ENCODE data around the gene JPT2.
A peak's percentile ranks its signal among the peaks of the same experiment; 100 is the strongest.
"Not testable (repeated sequence)": the region's sequence is repeated elsewhere in the genome, so short reads cannot be mapped to it uniquely, and the experiment has no call there.

JPT2 gene

GRCh38 chr16:1705324-1705687, 27.2 kb downstream of the JPT2 start:
- ATAC-seq = peak; percentile 13
- Mint-ChIP-seq H3K27ac (peak overlapping the region; percentile 92), H3K4me3 (peak overlapping the region; percentile 94), H3K36me3 (ENCODE audit: low read depth) (peaks cover 15% of the 10 kb centered on the region), H3K4me1 (peaks cover 37% of the 10 kb centered on the region)
- not testable (repeated sequence) for H3K27me3 Mint-ChIP-seq, H3K9me3 Mint-ChIP-seq
- peak; percentile 13 for DNase-seq

GRCh38 chr16:1705688-1706385, 27.8 kb downstream of the JPT2 start, which contains the start of gene MAPK8IP3:
MAPK8IP3 (plus strand) TSS chr16:1706195; CDS start chr16:1706340, 145 bp downstream.
- Mint-ChIP-seq H3K9me3 (no peaks in the 10 kb centered on the region), H3K27me3 (no peaks in the 10 kb centered on the region), H3K4me1 (peaks cover 37% of the 10 kb centered on the region), H3K36me3 (ENCODE audit: low read depth) (peaks cover 17% of the 10 kb centered on the region), H3K4me3 (peak within 1 kb of the TSS; percentile 94), H3K27ac (peak within 1 kb of the TSS; percentile 92)
- peak; percentile 86 for ATAC-seq
- peak; percentile 98 for DNase-seq

- peak; percentile 0 for ATAC-seq
- H3K36me3 Mint-ChIP-seq (ENCODE audit: low read depth) = peaks cover 11% of the 10 kb centered on the region
- H3K27me3 Mint-ChIP-seq = no peaks in the 10 kb centered on the region
- peak overlapping the region; percentile 85 for H3K27ac Mint-ChIP-seq
- H3K4me1 Mint-ChIP-seq = peaks cover 39% of the 10 kb centered on the region
- peak overlapping the region; percentile 94 for H3K4me3 Mint-ChIP-seq
- no peaks in the 10 kb centered on the region for H3K9me3 Mint-ChIP-seq
- peak; percentile 36 for DNase-seq
Observed at GRCh38 chr16:1706386-1707192, 28.5 kb downstream of the JPT2 start.

GRCh38 chr16:1707193-1707790, 29.2 kb downstream of the JPT2 start:
- no peak for DNase-seq
- H3K4me3 Mint-ChIP-seq = peak overlapping the region; percentile 89

GRCh38 chr16:1708083-1708767, 30.1 kb downstream of the JPT2 start:
- H3K36me3 Mint-ChIP-seq (ENCODE audit: low read depth) = peaks cover 6% of the 10 kb centered on the region
- ATAC-seq (no peak), DNase-seq (no peak)
- H3K4me3 Mint-ChIP-seq = peak overlapping the region; percentile 89
- peaks cover 46% of the 10 kb centered on the region for H3K4me1 Mint-ChIP-seq
- H3K9me3 Mint-ChIP-seq = no peaks in the 10 kb centered on the region
- peak overlapping the region; percentile 43 for H3K27ac Mint-ChIP-seq
- no peaks in the 10 kb centered on the region for H3K27me3 Mint-ChIP-seq

More at GRCh38 chr16:1707193-1707790, 29.2 kb downstream of the JPT2 start:
- no peaks in the 10 kb centered on the region for H3K27me3 Mint-ChIP-seq
- no peaks in the 10 kb centered on the region for H3K9me3 Mint-ChIP-seq
- no peak for ATAC-seq
- peaks cover 6% of the 10 kb centered on the region for H3K36me3 Mint-ChIP-seq (ENCODE audit: low read depth)
- H3K4me1 Mint-ChIP-seq = peaks cover 39% of the 10 kb centered on the region
- H3K27ac Mint-ChIP-seq = peak overlapping the region; percentile 85

- no peaks in the 10 kb centered on the region for H3K9me3 Mint-ChIP-seq
- no peak for ATAC-seq
- peak overlapping the region; percentile 14 for H3K4me3 Mint-ChIP-seq
- H3K36me3 Mint-ChIP-seq (ENCODE audit: low read depth) = peaks cover 5% of the 10 kb centered on the region
- H3K27me3 Mint-ChIP-seq = no peaks in the 10 kb centered on the region
- no peak for DNase-seq
- no peak overlapping the region for H3K27ac Mint-ChIP-seq
- peaks cover 48% of the 10 kb centered on the region for H3K4me1 Mint-ChIP-seq
Observed at GRCh38 chr16:1708768-1709180, 30.7 kb downstream of the JPT2 start.

GRCh38 chr16:1709356-1709755, 31.3 kb downstream of the JPT2 start:
- Mint-ChIP-seq H3K9me3 (no peaks in the 10 kb centered on the region), H3K27me3 (no peaks in the 10 kb centered on the region), H3K4me3 (no peak overlapping the region), H3K36me3 (ENCODE audit: low read depth) (peaks cover 2% of the 10 kb centered on the region), H3K27ac (no peak overlapping the region), H3K4me1 (peaks cover 51% of the 10 kb centered on the region)
- ATAC-seq = no peak
- DNase-seq = no peak

- H3K27me3 Mint-ChIP-seq = no peaks in the 10 kb centered on the region
- H3K36me3 Mint-ChIP-seq (ENCODE audit: low read depth) = peaks cover 2% of the 10 kb centered on the region
- no peak overlapping the region for H3K4me3 Mint-ChIP-seq
- no peak for DNase-seq
- no peaks in the 10 kb centered on the region for H3K9me3 Mint-ChIP-seq
- peaks cover 40% of the 10 kb centered on the region for H3K4me1 Mint-ChIP-seq
- H3K27ac Mint-ChIP-seq = no peak overlapping the region
- no peak for ATAC-seq
Observed at GRCh38 chr16:1710811-1711507, 32.9 kb downstream of the JPT2 start.

GRCh38 chr16:1712791-1713261, 34.7 kb downstream of the JPT2 start:
- H3K9me3 Mint-ChIP-seq = no peaks in the 10 kb centered on the region
- H3K36me3 Mint-ChIP-seq (ENCODE audit: low read depth) = peaks cover 2% of the 10 kb centered on the region
- H3K27ac Mint-ChIP-seq = no peak overlapping the region
- H3K4me1 Mint-ChIP-seq = peaks cover 37% of the 10 kb centered on the region
- no peak overlapping the region for H3K4me3 Mint-ChIP-seq
- DNase-seq (no peak), ATAC-seq (no peak)
- H3K27me3 Mint-ChIP-seq = no peaks in the 10 kb centered on the region

- no peak overlapping the region for H3K27ac Mint-ChIP-seq
- no peak overlapping the region for H3K4me3 Mint-ChIP-seq
Observed at GRCh38 chr16:1713331-1713730, 35.3 kb downstream of the JPT2 start.

GRCh38 chr16:1713933-1714332, 35.9 kb downstream of the JPT2 start:
- DNase-seq (no peak), ATAC-seq (no peak)
- H3K27me3 Mint-ChIP-seq = no peaks in the 10 kb centered on the region
- H3K36me3 Mint-ChIP-seq (ENCODE audit: low read depth) = peaks cover 2% of the 10 kb centered on the region
- no peak overlapping the region for H3K4me3 Mint-ChIP-seq
- no peak overlapping the region for H3K27ac Mint-ChIP-seq
- H3K9me3 Mint-ChIP-seq = no peaks in the 10 kb centered on the region
- H3K4me1 Mint-ChIP-seq = peaks cover 32% of the 10 kb centered on the region

More at GRCh38 chr16:1713331-1713730, 35.3 kb downstream of the JPT2 start:
- H3K27me3 Mint-ChIP-seq = no peaks in the 10 kb centered on the region
- H3K9me3 Mint-ChIP-seq = no peaks in the 10 kb centered on the region
- H3K36me3 Mint-ChIP-seq (ENCODE audit: low read depth) = peaks cover 2% of the 10 kb centered on the region
- H3K4me1 Mint-ChIP-seq = peaks cover 32% of the 10 kb centered on the region
- no peak for DNase-seq
- no peak for ATAC-seq

- peaks cover 36% of the 10 kb centered on the region for H3K4me1 Mint-ChIP-seq
- no peak overlapping the region for H3K4me3 Mint-ChIP-seq
- H3K27me3 Mint-ChIP-seq = no peaks in the 10 kb centered on the region
- peaks cover 2% of the 10 kb centered on the region for H3K36me3 Mint-ChIP-seq (ENCODE audit: low read depth)
- H3K27ac Mint-ChIP-seq = no peak overlapping the region
- ATAC-seq (no peak), DNase-seq (no peak)
- no peaks in the 10 kb centered on the region for H3K9me3 Mint-ChIP-seq
Observed at GRCh38 chr16:1715220-1715619, 37.1 kb downstream of the JPT2 start.

- not testable (repeated sequence) for ATAC-seq; H3K27ac Mint-ChIP-seq; H3K36me3 Mint-ChIP-seq (ENCODE audit: low read depth); H3K27me3 Mint-ChIP-seq; DNase-seq; H3K4me3 Mint-ChIP-seq; H3K9me3 Mint-ChIP-seq
- peaks cover 47% of the 10 kb centered on the region for H3K4me1 Mint-ChIP-seq
Observed at GRCh38 chr16:1718236-1718635, 40.2 kb downstream of the JPT2 start.

Measured in activated naive CD8-positive, alpha-beta T cell treated with anti-CD3 and anti-CD28 coated beads, Interleukin-2, amount 50 U/mL, for 24 hours (primary cell).